Stimulated activated CD4-positive, alpha-beta T cell treated with anti-CD3 and anti-CD28 coated beads, Interleukin-2, amount 100 ng/mL, for 4 hours (primary cell): ENCODE data around the gene ANAPC2.

ENCODE experiments used
- DNase-seq: peaks from one replicate; pipeline ENCODE4 v3.0.0-alpha.2; 2020; ENCODE audit warnings: low read depth

The ANAPC2 gene

GRCh38 chr9:137162505-137163364 lies 25.6 kb downstream of the ANAPC2 start:
- DNase-seq = no peak

- DNase-seq = no peak
Observed at GRCh38 chr9:137161558-137162486, 26.5 kb downstream of the ANAPC2 start.

GRCh38 chr9:137160716-137161557 lies 27.4 kb downstream of the ANAPC2 start:
- DNase-seq = no peak

GRCh38 chr9:137160054-137160425 lies 28.3 kb downstream of the ANAPC2 start:
- no peak for DNase-seq

- no peak for DNase-seq
Observed at GRCh38 chr9:137159105-137160053, 29.0 kb downstream of the ANAPC2 start.

- DNase-seq = no peak
Observed at GRCh38 chr9:137158625-137159024, 29.7 kb downstream of the ANAPC2 start.

- DNase-seq = no peak
Observed at GRCh38 chr9:137157618-137158415, 30.5 kb downstream of the ANAPC2 start.

GRCh38 chr9:137156567-137157375 lies 31.6 kb downstream of the ANAPC2 start:
- DNase-seq = peak; percentile 74

GRCh38 chr9:137152844-137153405 lies 35.4 kb downstream of the ANAPC2 start:
- no peak for DNase-seq

- DNase-seq = peak; percentile 20
Observed at GRCh38 chr9:137150617-137151457, 37.5 kb downstream of the ANAPC2 start.

- DNase-seq = no peak
Observed at GRCh38 chr9:137149942-137150616, 38.3 kb downstream of the ANAPC2 start.

GRCh38 chr9:137149363-137149762 lies 39.0 kb downstream of the ANAPC2 start:
- no peak for DNase-seq

- DNase-seq = no peak
Observed at GRCh38 chr9:137148661-137149060, 39.7 kb downstream of the ANAPC2 start.

GRCh38 chr9:137148242-137148641 lies 40.1 kb downstream of the ANAPC2 start:
- DNase-seq = no peak

- no peak for DNase-seq
Observed at GRCh38 chr9:137147793-137148160, 40.6 kb downstream of the ANAPC2 start.

GRCh38 chr9:137147091-137147792 lies 41.1 kb downstream of the ANAPC2 start:
- no peak for DNase-seq

GRCh38 chr9:137146527-137146918 lies 41.8 kb downstream of the ANAPC2 start:
- DNase-seq = no peak
